Measurements from ENCODE around the gene PGC.

The PGC gene

DNA sequence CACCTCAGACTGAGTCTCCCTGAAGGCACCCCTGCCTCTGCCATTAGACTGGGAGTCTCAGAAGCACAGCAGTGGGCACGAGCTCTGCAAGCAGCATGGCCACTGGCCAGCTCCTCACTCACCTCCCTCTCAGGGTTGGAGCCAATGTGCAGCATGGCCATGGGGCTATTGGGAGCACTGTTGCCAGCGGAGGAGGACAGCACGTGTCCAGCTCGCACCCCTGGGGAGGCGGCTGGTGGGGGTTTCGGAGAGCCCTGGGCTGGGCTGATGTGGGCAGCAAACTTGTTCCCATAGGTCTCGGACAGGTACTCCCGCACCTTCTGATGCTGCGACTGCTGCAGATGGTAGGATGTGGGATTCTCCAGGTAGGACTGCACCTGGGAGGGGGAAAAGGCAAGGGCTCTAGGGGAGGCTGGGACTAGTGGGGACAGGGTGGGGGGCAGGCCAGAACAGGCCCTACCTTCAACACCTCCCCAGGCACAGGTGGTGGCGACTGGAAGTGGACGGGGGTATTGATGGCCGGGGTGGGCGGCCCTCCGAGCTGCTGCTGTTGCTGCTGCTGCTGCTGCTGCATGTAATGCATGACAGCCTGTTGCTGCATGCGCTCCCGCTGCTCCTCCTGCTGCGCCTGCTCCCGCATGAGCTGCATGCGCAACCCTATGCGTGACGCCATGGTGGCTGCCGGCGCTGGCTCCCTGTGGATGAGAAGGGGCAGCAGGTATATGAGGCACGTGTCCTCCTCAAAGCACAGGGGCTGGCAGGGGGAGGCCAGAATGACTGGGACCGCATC, 56.5 kb downstream of the PGC start:
- TF ChIP-seq GATA3 (IDR thresholded peaks at IDR 0.05; ENCODE audit: low read depth, low read length) (no peak), GATA2 (IDR thresholded peaks at IDR 0.05; ENCODE audit: low read depth, low read length) (no peak)

DNA sequence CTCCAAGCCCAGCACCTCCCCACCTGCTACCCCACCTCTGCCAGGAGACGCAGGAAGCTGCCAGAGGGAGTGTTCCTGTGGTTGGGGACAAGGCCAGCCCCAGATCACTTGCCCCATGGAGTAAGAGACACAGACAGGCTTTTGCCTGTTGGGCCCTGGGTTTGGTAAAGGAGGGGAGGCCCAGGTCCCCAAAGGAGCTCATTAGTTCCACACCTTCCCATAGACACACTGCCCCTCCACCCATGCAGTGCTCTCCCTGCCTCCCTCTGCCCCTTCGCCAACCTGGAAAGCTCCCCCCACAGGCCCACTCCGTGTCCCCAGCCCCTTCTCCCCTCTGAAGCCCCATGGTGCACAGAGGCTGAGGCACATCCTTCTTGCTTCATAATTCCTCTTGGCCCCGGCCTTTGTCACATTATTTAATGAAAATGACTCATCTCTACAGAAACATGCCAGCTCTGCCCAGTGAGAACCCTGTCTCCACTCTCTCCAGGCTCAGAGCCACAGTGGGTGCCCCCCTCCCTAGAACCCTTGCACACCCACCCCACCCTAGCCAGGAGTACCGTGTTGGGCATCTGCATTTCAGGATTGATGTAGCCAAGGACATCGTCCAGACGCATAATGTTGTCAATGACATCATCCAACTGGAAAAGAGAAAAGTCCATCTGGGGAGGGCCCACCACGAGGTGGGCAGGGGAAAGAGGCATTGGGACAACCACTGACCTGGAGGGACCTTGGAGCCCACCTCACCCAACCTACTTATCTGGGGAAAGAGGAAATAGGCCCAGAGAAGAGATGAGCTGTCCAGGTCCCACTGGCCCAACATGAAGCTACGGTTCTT, 57.8 kb downstream of the PGC start:
- TF ChIP-seq GATA2 (IDR thresholded peaks at IDR 0.05; ENCODE audit: low read depth, low read length) (no peak), GATA3 (IDR thresholded peaks at IDR 0.05; ENCODE audit: low read depth, low read length) (no peak)

DNA sequence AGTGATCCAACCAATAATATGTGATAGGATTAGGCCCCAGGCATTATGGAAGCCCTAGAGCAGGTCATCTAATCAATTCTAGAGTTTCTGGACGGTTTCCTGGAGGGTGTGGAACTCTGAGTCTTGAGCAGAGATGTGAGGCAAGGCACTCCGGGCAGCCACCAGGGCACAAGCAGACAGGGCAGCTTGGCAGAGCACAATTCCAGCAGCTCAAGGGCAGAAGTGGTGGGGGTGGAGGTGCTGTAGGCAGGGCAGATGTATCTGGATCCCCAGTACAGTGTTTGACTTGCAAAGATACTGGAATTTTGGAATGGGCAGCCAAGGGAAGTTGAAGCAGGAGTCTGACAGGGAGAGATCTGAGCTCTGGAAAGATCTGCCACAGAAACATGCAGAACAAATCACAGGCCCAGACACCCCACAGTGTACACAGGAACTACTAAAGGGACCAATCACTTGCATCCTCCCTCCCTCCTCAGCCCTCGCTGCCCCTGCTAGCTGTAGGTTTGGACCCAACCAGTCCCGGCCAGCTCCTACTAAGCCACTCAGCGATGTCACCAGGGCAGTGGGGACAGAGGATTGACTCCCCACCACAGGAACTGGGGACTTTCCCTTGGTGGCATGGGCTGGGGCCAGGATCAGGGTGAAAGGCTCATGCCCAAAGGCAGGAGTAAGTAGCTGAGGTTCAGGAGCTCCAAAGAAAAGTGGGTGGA, 58.8 kb downstream of the PGC start:
- no peak for TF ChIP-seq GATA2 (IDR thresholded peaks at IDR 0.05; ENCODE audit: low read depth, low read length)
- no peak for TF ChIP-seq GATA3 (IDR thresholded peaks at IDR 0.05; ENCODE audit: low read depth, low read length)

DNA sequence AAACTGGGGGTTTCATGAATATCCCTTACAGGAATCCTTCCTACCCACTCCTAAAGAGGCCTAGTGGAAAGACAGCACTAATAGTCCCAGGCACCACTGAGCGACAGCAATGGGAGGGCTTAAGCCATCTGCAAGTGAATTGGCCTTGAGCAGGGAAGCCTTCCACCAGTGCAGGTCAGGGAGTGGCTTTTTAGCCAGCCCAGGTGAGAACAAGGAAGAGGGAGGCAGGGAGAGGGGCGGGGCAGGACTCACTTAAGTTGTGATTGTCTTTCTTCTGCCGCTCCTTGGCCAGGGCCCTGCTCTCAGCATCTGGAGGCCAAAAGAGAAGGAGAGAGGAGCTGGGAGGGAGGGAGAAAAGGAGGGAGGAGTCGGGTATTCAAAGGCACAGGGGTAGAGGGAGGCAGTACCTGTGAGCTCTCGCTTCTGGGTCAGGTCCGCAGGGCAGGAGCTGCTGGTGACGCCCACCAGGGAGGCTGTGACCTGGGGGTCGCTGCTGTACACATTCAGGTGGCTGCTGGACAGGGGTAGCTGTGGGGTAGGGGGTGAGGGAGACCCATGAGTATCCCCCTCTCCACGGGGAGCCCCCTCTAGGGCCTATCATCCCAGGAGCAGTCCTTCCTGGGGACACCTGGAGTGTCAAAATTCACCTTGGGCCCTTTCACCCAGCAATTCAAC, 59.6 kb downstream of the PGC start:
- no peak for TF ChIP-seq GATA2 (IDR thresholded peaks at IDR 0.05; ENCODE audit: low read depth, low read length)
- no peak for TF ChIP-seq GATA3 (IDR thresholded peaks at IDR 0.05; ENCODE audit: low read depth, low read length)

All from SH-SY5Y (cell line).